T-helper 1 cell treated with Interleukin-12 subunit alpha and Interleukin-12 subunit beta and Interleukin-4 antibody, amounts not matched to agents 30 μg/mL and 1 μg/mL, for 36 hours (primary cell): Measurements from ENCODE around the gene ADARB2.

Experiments used
- H3K27ac Mint-ChIP-seq: one replicate; pipeline ENCODE4 v1.8.0; 2021; ENCODE audit warnings: mild to moderate bottlenecking, mixed read lengths
- H3K27me3 Mint-ChIP-seq: one replicate; pipeline ENCODE4 v1.8.0; 2021; ENCODE audit warnings: low read depth, mixed read lengths
- H3K36me3 Mint-ChIP-seq: one replicate; pipeline ENCODE4 v1.8.0; 2021; ENCODE audit warnings: low read depth, mixed read lengths
- H3K4me1 Mint-ChIP-seq: one replicate; pipeline ENCODE4 v1.8.0; 2021; ENCODE audit warnings: low read depth, mixed read lengths
- H3K4me3 Mint-ChIP-seq: one replicate; pipeline ENCODE4 v1.8.0; 2021; ENCODE audit warnings: mild to moderate bottlenecking, moderate library complexity, mixed read lengths
- H3K9me3 Mint-ChIP-seq: one replicate; pipeline ENCODE4 v1.8.0; 2021; ENCODE audit warnings: mixed read lengths

ADARB2 gene

GRCh38 chr10:1381339-1381738 is 356.0 kb downstream of the ADARB2 start:
- H3K4me3 Mint-ChIP-seq: no peak overlapping the region
- no peak overlapping the region for H3K27ac Mint-ChIP-seq
- no peaks in the 10 kb centered on the region for H3K4me1 Mint-ChIP-seq
- H3K27me3 Mint-ChIP-seq: peaks cover 51% of the 10 kb centered on the region
- H3K36me3 Mint-ChIP-seq: no peaks in the 10 kb centered on the region
- H3K9me3 Mint-ChIP-seq: no peaks in the 10 kb centered on the region

- H3K9me3 Mint-ChIP-seq: peaks cover 8% of the 10 kb centered on the region
- H3K36me3 Mint-ChIP-seq: no peaks in the 10 kb centered on the region
- no peak overlapping the region for H3K4me3 Mint-ChIP-seq
- peaks cover 46% of the 10 kb centered on the region for H3K27me3 Mint-ChIP-seq
- no peak overlapping the region for H3K27ac Mint-ChIP-seq
- H3K4me1 Mint-ChIP-seq: no peaks in the 10 kb centered on the region
These were observed 357.1 kb downstream of the ADARB2 start for GRCh38 chr10:1380088-1380671.

GRCh38 chr10:1379601-1380000 is 357.7 kb downstream of the ADARB2 start:
- H3K4me3 Mint-ChIP-seq: no peak overlapping the region
- H3K9me3 Mint-ChIP-seq: peaks cover 8% of the 10 kb centered on the region
- no peak overlapping the region for H3K27ac Mint-ChIP-seq
- peaks cover 40% of the 10 kb centered on the region for H3K27me3 Mint-ChIP-seq
- no peaks in the 10 kb centered on the region for H3K36me3 Mint-ChIP-seq
- no peaks in the 10 kb centered on the region for H3K4me1 Mint-ChIP-seq

GRCh38 chr10:1378473-1378872 is 358.9 kb downstream of the ADARB2 start:
- Mint-ChIP-seq H3K9me3 (peaks cover 8% of the 10 kb centered on the region), H3K27ac (no peak overlapping the region), H3K36me3 (no peaks in the 10 kb centered on the region), H3K4me1 (no peaks in the 10 kb centered on the region), H3K4me3 (no peak overlapping the region), H3K27me3 (peaks cover 30% of the 10 kb centered on the region)

GRCh38 chr10:1377740-1378397 is 359.5 kb downstream of the ADARB2 start:
- Mint-ChIP-seq H3K9me3 (peaks cover 8% of the 10 kb centered on the region), H3K4me3 (no peak overlapping the region), H3K27ac (no peak overlapping the region), H3K27me3 (peaks cover 30% of the 10 kb centered on the region), H3K4me1 (no peaks in the 10 kb centered on the region), H3K36me3 (no peaks in the 10 kb centered on the region)

- H3K9me3 Mint-ChIP-seq: peaks cover 8% of the 10 kb centered on the region
- no peak overlapping the region for H3K4me3 Mint-ChIP-seq
- no peak overlapping the region for H3K27ac Mint-ChIP-seq
- H3K4me1 Mint-ChIP-seq: no peaks in the 10 kb centered on the region
- H3K27me3 Mint-ChIP-seq: peaks cover 30% of the 10 kb centered on the region
- H3K36me3 Mint-ChIP-seq: no peaks in the 10 kb centered on the region
These were observed 360.1 kb downstream of the ADARB2 start for GRCh38 chr10:1377231-1377630.

GRCh38 chr10:1376384-1376945 is 360.9 kb downstream of the ADARB2 start:
- Mint-ChIP-seq H3K36me3 (no peaks in the 10 kb centered on the region), H3K27ac (no peak overlapping the region), H3K9me3 (peaks cover 8% of the 10 kb centered on the region), H3K4me1 (no peaks in the 10 kb centered on the region), H3K27me3 (peaks cover 27% of the 10 kb centered on the region), H3K4me3 (no peak overlapping the region)

- H3K4me3 Mint-ChIP-seq: no peak overlapping the region
These were observed 361.8 kb downstream of the ADARB2 start for GRCh38 chr10:1375346-1376170.

GRCh38 chr10:1374511-1375345 is 362.6 kb downstream of the ADARB2 start:
- H3K27ac Mint-ChIP-seq: no peak overlapping the region
- H3K4me1 Mint-ChIP-seq: no peaks in the 10 kb centered on the region
- peaks cover 8% of the 10 kb centered on the region for H3K9me3 Mint-ChIP-seq
- H3K36me3 Mint-ChIP-seq: no peaks in the 10 kb centered on the region
- no peak overlapping the region for H3K4me3 Mint-ChIP-seq
- peaks cover 19% of the 10 kb centered on the region for H3K27me3 Mint-ChIP-seq

More at GRCh38 chr10:1375346-1376170, 361.8 kb downstream of the ADARB2 start:
- no peaks in the 10 kb centered on the region for H3K36me3 Mint-ChIP-seq
- H3K4me1 Mint-ChIP-seq: no peaks in the 10 kb centered on the region
- peaks cover 19% of the 10 kb centered on the region for H3K27me3 Mint-ChIP-seq
- H3K27ac Mint-ChIP-seq: no peak overlapping the region
- H3K9me3 Mint-ChIP-seq: peaks cover 8% of the 10 kb centered on the region

GRCh38 chr10:1373287-1373686 is 364.0 kb downstream of the ADARB2 start:
- Mint-ChIP-seq H3K4me3 (no peak overlapping the region), H3K27me3 (peaks cover 5% of the 10 kb centered on the region), H3K27ac (no peak overlapping the region), H3K4me1 (no peaks in the 10 kb centered on the region), H3K9me3 (peaks cover 8% of the 10 kb centered on the region), H3K36me3 (no peaks in the 10 kb centered on the region)

GRCh38 chr10:1372212-1372611 is 365.1 kb downstream of the ADARB2 start:
- Mint-ChIP-seq H3K27me3 (no peaks in the 10 kb centered on the region), H3K36me3 (no peaks in the 10 kb centered on the region), H3K4me3 (no peak overlapping the region), H3K4me1 (no peaks in the 10 kb centered on the region), H3K9me3 (peaks cover 8% of the 10 kb centered on the region), H3K27ac (no peak overlapping the region)

GRCh38 chr10:1370298-1370697 is 367.0 kb downstream of the ADARB2 start:
- Mint-ChIP-seq H3K4me3 (no peak overlapping the region), H3K36me3 (no peaks in the 10 kb centered on the region), H3K4me1 (no peaks in the 10 kb centered on the region), H3K27me3 (no peaks in the 10 kb centered on the region), H3K27ac (no peak overlapping the region), H3K9me3 (peaks cover under 1% of the 10 kb centered on the region)

- H3K27ac Mint-ChIP-seq: no peak overlapping the region
- H3K9me3 Mint-ChIP-seq: no peaks in the 10 kb centered on the region
- no peaks in the 10 kb centered on the region for H3K36me3 Mint-ChIP-seq
- H3K4me3 Mint-ChIP-seq: no peak overlapping the region
- H3K27me3 Mint-ChIP-seq: no peaks in the 10 kb centered on the region
- no peaks in the 10 kb centered on the region for H3K4me1 Mint-ChIP-seq
These were observed 367.7 kb downstream of the ADARB2 start for GRCh38 chr10:1369665-1370064.

- H3K36me3 Mint-ChIP-seq: no peaks in the 10 kb centered on the region
- no peak overlapping the region for H3K27ac Mint-ChIP-seq
- H3K4me1 Mint-ChIP-seq: no peaks in the 10 kb centered on the region
These were observed 368.1 kb downstream of the ADARB2 start for GRCh38 chr10:1369197-1369596.

More at GRCh38 chr10:1369197-1369596, 368.1 kb downstream of the ADARB2 start:
- H3K4me3 Mint-ChIP-seq: no peak overlapping the region
- H3K9me3 Mint-ChIP-seq: no peaks in the 10 kb centered on the region
- no peaks in the 10 kb centered on the region for H3K27me3 Mint-ChIP-seq
